GM10847 (cell line): Measurements from ENCODE around the gene REV3L.
A peak's percentile ranks its signal among the peaks of the same experiment; 100 is the strongest.

Experiments
- POLR2A ChIP-seq: IDR thresholded peaks from 2 replicates; pipeline ENCODE4 v1.6.1; 2011; ENCODE audit not compliant: insufficient read length; ENCODE audit errors: extremely low read depth

REV3L gene

DNA sequence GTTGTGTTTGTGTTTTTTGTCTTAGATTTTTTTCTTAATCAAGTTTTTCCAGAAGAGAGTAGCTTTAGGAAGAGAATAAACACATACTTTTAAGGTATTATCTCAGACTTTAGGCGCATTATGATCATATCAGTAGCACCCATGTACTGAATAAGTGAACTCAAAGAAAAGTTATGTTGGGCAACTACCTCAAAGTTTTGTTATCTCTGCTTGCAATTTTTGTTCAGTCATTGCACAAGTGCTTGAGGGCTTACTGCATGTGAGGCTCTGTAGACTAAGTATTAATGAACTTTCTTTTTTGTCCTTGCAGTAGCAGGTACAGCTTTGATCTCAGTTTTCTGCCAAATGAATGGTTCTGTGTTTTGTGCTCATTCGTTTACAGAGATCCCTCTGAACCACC, 206.7 kb downstream of the REV3L start:
- TF ChIP-seq POLR2A: no peak

DNA sequence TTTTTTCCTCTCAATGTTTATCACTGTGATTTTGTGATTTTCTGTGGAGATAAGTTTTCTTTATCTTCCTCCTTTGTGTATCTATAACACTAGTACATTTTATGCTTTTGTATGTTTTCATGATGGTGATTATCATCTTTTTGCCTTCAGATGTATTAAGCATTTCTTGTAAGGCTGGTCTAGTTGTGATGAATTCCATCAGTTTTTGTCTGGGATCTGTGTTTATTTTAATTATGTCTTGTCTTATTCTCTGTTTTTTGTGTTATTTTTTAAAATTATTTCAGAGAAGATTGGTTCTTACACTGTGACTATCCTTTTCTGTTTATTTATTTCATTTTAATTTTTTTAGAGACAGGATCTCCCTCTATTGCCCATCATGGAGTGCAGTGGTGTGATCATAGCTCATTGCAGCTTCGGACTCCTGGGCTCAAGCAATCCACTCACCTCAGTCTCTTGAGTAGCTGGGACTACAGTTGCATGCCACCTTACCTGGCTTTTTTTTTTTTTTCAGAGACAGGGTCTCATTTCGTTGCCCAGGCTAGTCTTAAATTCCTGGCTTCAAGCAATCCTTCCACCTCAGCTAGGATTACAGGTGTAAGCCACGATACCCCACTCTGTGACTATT, 208.3 kb downstream of the REV3L start:
- TF ChIP-seq POLR2A: no peak

DNA sequence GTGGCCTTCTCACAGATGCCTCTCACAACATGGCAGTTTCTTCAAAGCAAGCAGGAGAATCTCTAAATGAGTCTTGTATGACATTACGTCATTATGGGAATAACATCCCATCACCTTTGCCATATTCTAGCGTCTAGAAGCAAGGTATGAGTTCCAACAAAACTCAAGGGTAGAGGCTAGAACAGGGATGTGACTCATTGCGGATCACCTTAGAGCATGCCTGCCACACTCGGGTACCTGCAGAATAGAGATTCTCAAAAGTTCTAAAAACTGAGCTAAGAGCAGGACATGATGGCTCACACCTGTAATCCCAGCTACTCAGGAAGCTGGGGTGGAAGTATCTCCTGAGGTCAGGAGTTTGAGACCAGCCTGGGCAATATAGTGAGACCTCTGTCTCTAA, 212.9 kb downstream of the REV3L start:
- TF ChIP-seq POLR2A: no peak

- TF ChIP-seq POLR2A: no peak
Observed at GRCh38 chr6:111269401-111269970, 213.5 kb downstream of the REV3L start.

GRCh38 chr6:111267764-111268333, 215.2 kb downstream of the REV3L start:
- no peak for TF ChIP-seq POLR2A

DNA sequence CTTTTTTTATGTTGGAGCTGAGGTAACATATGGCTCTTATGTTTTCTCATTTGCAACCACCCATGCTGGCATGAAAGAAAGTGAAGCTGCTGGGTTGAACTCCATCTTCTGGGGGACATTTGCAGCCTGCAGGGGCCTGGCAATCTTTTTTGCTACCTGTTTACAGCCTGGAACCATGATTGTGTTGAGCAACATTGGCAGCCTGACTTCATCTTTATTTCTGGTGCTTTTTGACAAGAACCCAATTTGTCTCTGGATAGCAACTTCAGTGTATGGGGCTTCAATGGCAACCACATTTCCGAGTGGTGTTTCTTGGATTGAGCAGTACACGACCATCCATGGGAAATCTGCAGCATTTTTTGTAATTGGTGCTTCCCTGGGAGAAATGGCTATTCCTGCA, 216.7 kb downstream of the REV3L start:
- no peak for TF ChIP-seq POLR2A

GRCh38 chr6:111265842-111266241, 217.2 kb downstream of the REV3L start:
- TF ChIP-seq POLR2A: no peak

DNA sequence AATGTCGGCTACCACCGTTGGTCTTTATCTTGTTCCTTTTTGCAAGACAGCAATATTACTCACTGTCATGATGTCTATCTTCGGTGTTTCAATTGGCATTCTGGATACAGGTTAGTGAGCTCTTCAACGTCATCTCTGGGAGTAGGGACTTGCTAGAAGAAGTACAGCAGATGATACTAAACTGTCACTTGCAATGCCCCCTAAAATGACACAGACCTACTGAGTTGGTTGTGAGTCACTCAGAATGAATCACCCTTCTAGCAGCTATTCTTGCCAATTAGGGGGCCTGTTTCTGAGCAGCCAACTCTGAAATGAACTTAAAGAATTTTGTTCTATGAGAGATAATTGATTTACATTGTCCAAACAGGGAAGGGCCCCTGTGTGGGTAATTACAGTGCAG, 219.2 kb downstream of the REV3L start:
- no peak for TF ChIP-seq POLR2A

GRCh38 chr6:111260570-111261298, 222.3 kb downstream of the REV3L start:
- TF ChIP-seq POLR2A: no peak

DNA sequence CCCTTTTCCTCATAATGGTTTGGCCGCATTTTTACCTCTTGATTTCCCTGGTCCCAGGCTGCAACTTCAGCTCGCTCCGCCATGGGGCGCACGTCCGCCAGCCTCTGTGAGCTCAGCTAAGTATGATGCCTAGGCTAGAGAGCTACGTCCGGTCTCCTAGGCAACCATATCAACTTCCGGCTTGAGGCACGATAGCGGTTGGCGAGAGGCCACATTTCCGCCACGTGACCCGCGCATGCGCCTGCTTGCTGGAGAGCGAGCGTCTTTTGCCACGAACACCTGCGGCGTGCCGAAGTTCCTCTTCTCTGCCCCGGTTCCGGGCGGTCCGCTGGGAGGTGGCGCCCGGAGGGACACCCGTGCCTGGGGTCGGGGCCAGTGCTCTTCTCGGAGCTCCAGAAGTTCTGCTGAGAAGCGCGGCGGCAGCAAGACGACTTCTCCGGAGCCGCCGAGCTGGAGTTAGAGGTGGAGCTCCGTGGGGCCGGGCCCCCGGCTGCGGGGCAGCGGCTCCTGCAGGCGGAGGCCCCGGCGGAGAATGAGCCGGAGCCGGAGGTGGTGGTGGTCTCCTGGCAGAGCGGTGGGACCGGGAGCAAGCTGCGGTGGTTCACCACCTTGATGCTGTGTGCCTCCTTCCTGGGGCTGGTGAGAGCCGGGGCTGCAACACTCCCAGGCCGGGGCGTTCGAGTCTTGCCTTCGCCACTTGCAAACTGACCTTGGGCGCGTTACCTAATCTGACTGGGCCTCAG, 223.8 kb downstream of the REV3L start:
- peak; percentile 84 for TF ChIP-seq POLR2A

- no peak for TF ChIP-seq POLR2A
Observed at GRCh38 chr6:111258615-111259088, 224.4 kb downstream of the REV3L start.

- TF ChIP-seq POLR2A: no peak
Observed at GRCh38 chr6:111258010-111258409, 225.0 kb downstream of the REV3L start.

DNA sequence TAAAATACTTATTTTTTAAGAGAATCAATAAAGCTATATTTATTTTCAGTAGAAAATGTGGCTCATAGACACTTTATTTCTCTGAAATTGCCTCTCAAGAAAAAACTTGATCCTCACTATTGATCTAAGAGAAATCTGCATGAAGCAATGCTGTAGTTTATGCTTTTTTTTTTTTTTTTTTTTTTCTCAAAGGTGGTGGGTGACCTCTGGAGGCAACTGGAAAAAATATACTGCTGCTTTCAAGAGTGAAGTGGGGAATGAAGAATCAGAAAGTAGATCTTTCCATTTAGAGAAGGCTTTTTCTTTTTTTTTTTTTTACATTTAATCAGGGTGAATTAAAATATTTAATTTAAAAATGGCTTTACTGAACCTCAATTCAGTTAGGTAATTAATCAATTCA, 226.4 kb downstream of the REV3L start:
- no peak for TF ChIP-seq POLR2A

GRCh38 chr6:111254779-111255166, 228.2 kb downstream of the REV3L start:
- TF ChIP-seq POLR2A: no peak

DNA sequence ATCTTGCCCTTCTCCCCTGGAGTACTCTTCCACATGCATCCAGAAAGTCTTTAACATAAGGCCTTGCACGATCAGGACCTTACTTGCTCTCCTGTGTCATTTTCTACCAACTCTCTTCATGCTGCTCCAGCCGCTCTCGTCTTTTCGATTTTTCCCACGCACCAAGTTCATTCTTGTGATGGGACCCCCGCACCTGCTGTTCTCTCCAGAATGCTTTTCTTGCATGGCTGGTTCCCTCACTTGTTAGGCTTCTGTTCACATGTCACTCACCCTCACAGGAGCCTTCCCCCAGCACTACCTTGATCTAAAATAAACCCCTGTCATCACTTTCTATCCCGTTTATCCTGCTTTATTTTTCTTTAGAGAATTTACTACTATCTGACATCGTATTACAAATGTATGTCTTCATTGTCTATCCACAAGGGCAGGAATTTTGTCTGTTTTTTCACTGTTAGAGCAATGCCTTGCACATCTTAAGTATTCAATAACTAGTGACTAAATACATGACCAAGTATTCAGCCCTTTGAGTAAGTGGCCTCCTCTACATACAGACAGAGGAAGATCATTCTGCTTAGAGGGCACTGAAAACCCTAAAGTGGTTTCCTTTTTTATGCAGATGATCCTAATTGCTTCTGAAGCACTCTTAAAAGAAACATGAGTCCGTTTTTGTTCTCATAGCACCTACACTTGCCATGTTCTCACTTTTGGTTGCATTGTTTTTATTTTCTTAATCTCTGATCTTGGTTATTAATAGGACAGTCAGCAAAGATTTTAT, 228.8 kb downstream of the REV3L start:
- TF ChIP-seq POLR2A: no peak
